DMS79 (cell line): ENCODE data around the gene JAG2.

Experiments
- DNase-seq: peaks from one replicate; lab custom pipeline; 2025; lab: John Stamatoyannopoulos, UW

The JAG2 gene

GRCh38 chr14:105203701-105204100 lies 35.1 kb upstream of the JAG2 start:
- DNase-seq: no peak

- DNase-seq: no peak
Measured at GRCh38 chr14:105203057-105203531, 34.5 kb upstream of the JAG2 start.

- DNase-seq: peak; percentile 30
Measured at GRCh38 chr14:105201925-105202513, 33.4 kb upstream of the JAG2 start.

DNA sequence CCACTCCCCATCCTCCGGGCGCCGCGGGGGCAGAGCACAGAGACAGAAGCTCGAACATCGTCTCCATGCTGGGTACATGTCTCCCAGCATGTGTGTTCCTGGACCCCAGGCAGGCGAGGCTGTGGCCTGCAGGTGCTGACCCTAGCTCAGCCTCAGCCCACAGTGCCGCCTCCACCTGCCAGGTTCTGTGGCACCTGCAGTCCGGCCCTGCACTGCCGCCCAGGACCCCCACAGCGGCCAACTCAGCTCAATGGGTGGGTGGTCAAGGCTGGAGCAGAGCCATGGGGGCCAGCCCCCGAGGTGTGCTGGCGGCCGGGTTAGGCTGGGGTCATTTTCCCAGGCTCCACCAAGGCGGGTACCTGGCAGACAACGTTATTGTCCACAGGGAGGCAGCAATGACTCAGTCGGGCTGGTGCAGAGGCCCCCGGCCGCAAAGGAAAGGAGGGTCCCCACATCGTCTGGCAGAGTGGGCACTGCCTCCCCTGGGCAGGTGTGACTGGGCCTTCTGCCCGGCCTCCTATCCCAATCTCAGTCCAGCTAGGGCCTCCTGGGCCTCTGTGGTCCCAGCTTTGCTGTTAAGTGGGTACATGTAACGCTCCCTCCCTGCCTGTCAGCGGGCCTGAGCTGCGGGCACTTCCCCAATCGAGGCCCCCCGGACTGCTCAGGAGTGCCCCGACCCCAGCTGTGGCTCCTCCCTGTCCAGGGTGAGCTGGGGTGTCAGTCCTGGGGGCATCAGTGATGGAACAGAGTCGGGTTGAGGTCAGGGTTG lies 32.8 kb upstream of the JAG2 start:
- DNase-seq: no peak

DNA sequence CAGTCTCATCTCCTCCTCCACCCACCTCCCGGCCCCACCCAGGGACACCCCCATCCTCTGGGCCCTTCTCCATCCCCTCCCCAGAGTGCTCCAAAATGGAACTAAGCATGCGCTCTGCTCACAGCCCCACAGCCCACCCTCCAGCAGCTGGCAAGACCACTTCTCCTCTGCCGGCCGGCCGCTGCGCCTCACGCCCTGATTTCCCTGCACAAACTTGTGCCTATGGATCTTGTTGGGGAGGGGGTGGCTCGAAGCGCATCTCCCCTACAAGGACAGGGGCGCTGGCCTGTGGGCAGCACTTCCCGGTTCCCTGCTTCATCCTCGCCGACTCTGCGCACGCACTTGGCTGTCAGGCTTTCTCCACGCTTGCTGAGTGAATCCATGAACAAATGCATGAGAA lies 32.1 kb upstream of the JAG2 start:
- no peak for DNase-seq

GRCh38 chr14:105200074-105200473 lies 31.5 kb upstream of the JAG2 start:
- DNase-seq: no peak

GRCh38 chr14:105199093-105199492 lies 30.5 kb upstream of the JAG2 start:
- no peak for DNase-seq

GRCh38 chr14:105198588-105198987 lies 30.0 kb upstream of the JAG2 start:
- DNase-seq: no peak

DNA sequence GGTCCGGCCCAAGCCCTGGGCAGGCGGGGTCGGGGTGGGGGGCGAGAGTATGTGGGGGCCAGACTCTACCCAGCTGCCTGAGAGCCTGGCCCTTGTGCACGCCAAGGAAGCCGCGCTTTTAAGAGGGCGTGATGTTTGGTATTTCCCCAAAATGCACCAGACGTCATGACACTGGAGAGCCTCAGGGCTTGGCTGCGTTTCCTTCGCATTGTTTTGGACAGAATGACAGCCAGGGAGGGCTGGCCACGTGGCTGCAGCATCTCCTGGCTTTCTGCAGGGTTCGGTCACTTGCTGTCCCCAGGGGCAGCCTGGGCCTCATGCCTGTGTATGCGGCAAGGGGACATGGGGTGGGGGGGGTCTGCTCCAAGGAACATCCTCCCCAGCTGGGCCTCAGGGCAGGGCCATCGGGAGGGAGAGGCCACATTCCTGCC lies 28.6 kb upstream of the JAG2 start:
- no peak for DNase-seq

DNA sequence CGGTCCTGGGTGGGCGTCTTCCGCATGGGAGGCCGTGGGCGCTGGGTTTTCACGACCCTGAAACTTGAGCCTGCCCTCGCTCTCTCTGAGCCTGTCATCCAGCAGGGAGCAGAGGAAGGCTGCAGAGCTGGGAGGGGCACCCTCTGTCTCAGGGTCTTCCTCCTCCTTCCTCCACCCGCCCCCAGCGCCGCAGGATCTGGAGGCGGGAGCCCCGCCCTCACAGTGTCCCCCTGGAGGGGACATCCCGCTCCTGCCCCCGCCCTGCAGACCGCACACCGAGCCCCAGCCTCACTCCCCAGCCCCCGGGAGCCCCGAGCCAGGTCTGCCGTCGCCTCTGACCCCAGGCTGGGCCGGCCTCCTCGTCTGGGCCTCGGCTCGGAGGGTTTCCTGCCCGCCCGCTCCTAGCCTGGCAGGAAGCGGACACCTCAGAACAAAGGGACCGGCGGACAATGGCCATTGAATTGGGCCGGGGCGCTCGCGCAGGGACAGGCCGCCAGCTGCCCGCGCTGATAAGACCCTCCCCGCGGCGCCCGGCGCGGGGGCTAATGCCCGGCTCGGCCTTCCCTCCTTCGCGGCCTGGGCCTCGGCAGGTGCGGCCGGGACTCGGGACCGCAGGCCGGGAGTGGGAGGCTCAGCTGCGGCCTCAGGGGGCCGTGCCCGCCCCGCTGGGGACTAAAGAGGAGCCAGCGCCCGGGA lies 27.8 kb upstream of the JAG2 start:
- no peak for DNase-seq

GRCh38 chr14:105195522-105196264 lies 27.1 kb upstream of the JAG2 start:
- no peak for DNase-seq

DNA sequence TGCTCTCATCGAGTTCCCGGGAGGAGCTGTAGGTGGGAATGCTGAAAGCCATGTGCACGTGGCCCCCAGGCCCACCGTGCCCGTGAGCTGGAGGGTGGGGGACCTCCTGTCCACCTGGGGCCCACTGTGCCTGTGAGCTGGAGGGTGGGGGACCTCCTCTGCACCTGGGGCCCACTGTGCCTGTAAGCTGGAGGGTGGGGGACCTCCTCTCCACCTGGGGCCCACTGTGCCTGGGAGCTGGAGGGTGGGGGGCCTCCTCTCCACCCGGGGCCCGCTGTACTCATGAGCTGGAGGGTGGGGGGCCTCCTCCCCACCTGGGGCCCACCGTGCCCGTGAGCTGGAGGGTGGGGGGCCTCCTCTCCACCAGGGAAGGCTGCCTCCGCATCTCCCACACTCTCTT lies 26.5 kb upstream of the JAG2 start:
- no peak for DNase-seq

- DNase-seq: peak; percentile 97
Measured at GRCh38 chr14:105193916-105194782, 25.6 kb upstream of the JAG2 start.

DNA sequence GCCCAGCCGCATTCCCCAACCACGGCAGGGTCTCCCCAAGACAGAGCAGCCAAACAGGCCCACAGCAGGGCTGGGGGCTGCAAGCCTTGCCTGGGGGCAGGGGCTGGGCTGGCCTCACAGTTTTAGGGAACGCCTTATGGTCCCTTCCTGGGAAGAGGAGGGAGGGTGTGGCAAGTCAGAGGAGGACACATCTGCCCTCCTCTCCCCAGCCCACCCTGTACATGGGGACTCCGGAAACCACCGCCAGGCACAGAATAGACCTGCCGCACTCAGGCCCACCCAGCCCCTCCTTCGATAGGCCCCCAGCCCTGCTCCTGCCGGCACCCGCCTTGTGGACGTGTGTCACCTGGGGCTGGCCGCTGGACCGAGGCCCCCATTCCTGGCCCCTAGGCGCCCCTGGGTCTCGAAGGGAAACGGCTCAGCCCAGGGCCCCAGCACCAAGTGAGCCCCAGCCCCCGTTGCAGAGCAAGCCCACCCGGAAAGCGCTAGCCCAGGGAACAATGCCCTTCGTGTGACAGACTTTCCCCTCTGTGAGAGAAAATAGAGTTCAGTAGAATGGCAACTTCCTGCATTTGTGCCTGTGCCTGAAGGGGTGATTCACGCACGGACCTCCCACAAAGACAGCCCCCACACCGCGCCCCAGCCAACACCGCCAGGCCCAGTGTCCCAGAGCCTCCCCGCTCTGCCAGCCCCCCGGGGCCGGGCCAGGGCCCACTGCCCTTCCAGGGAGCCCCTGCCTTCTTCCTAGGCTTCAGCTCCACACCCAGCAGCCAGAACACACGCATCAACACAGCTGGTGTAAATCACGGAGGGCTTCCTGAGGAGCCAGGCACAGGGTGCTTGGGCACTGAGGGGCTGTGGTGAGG lies 24.5 kb upstream of the JAG2 start:
- no peak for DNase-seq

DNA sequence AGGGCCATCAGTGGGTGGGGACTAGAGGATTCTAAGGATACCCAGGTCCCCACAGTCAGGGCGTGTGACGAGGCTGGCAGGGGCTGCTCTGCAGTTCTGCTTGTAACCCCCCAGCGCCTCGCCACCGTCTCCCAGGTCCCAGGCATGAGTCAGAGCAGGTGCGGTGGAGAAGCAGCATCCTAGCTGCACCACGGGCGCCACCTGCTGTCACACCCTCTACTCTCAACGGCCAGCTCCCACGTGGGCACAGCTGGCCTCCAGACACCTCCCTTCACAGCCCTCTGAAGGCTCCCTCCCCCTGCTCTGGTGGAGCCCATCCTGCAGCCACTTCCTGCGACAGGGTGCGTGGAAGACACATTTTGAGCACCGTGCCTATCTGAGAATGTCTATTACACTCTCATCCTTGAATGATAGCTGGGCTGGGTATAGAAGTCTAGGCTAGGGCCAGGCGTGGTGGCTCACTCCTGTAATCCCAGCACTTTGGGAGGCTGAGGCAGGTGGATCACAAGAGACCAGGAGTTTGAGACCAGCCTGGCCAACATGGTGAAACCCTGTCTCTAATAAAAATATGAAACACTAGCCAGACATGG lies 19.5 kb upstream of the JAG2 start:
- DNase-seq: no peak

DNA sequence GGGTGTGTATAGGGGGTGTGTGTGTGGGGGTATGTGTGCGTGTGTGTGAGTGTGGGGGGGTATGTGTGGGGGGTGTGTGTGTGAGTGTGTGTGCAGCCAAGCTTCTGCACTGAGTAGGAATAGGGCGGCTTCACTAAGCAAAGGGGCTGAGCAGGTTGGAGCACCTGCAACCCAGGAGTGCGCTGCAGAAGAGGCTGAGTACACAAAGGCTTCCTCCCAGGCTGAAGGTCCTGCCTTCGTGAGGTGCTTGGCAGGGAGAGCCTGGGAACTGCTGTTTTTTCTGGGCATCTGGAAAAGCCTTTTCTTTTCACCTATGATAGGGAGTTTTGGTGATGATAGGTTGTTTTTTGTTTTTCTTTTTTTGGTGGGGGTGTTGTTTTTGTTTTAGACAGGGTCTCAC lies 18.5 kb upstream of the JAG2 start:
- DNase-seq: peak; percentile 66

DNA sequence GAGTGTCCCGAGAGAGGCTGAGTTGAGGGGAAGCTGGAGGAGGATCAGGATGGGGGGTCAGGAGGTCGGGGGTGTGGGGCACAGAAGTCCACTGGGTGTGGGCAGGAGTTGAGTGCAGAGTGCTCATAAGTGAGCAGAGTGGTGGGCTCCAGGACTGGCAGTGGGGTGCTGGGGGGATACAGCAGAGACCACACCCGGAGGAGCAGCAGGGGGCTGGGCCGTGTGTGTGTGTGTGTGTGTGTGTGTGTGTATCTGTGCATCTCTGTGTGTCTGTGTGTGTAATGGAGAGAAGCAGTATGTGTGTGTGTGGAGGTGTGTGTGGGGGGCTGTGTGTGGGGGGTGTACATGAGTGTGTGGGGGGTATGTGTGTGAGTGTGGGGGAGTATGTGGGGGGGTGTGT lies 17.4 kb upstream of the JAG2 start:
- no peak for DNase-seq

GRCh38 chr14:105185001-105185400 lies 16.4 kb upstream of the JAG2 start:
- no peak for DNase-seq

DNA sequence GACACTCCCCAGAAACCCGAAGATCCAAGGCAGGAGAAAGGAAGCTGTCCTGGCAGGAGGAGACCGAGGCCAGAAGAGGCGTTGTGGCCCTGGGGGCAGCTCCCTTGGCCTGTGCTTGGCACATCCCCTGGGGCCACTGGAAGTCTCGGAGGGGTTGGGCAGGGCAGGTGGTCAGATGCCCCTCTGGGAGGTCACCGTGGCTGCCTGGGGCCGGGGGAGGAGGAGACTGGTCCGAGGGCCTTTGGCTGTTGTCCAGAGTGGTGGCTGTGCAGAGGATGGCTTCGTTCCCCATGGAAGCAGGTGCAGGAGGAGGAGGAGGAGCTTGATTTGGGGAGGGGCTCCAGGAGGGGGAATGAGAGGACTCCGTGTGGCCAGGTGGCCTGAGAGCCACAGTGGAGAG lies 15.9 kb upstream of the JAG2 start:
- DNase-seq: peak; percentile 66
